GM18951 (cell line): ENCODE measurements around the gene CRHR2.
"Not testable (repeated sequence)": the region's sequence is repeated elsewhere in the genome, so short reads cannot be mapped to it uniquely, and the experiment has no call there.

Source experiments
- POLR2A ChIP-seq: IDR thresholded peaks from 4 replicates; pipeline ENCODE4 v1.6.1; 2011; ENCODE audit warnings: mild to moderate bottlenecking; ENCODE audit not compliant: insufficient read length, insufficient read depth; ENCODE audit errors: extremely low read depth
- in situ Hi-C: fragments of 300-500 bp; cut with MboI; formaldehyde crosslinking; loops from one replicate; pipeline ENCODE4 v1.12.0; 2022; ENCODE audit warnings: low sequenced_read_pairs, mixed read lengths, inconsistent platforms; ENCODE audit not compliant: unreplicated experiment

CRHR2 gene

DNA sequence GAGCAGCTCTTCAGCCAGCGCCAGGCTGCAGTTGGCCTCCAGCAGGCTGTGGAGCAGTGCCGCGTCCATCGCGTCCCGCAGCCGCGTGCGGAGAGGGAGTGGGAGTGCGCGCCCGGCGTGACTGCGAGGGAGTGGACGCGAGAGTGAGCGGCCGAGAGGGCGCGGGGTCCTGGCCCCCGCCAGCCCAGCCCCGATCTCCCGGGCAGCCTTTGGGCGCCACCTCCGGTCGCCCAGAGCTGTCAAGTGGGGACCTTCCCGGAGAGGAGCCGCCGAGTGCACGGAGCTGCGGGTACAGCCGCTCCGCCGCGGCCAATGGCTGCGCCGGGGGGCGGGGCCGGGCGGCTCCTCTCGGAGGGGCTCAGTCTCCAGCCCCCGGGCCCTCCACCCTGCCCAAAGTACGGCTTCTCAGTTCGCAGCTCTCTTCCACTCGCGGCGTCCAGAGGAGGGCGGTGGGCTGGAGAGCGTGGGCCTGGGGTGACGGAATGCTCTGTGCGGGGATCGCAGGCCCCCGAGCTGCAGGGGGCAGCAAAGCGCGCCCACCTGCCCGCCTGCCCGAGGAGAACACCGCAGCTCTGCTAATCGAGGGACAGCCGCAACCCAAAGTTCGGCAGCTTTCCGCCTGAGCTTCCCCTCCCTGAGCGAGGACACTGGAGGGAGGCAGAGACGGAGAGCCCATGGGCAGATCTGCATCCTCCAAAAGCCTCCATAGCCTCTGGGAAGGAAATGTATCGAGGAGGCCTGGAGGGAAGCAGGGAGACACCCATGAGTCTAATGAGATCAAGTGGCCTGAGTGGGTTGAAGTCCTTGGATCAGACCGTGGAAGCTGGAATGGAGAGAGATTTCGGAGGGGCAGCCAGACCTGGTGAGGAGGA lies at the start of gene CRHR2:
Gene CRHR2 (minus strand): TSS at position 245 of the 872 bp plus-strand sequence. CDS start 176 bp downstream, at position 69.
- TF ChIP-seq POLR2A = no peak
- in situ Hi-C loops = no loop called here

DNA sequence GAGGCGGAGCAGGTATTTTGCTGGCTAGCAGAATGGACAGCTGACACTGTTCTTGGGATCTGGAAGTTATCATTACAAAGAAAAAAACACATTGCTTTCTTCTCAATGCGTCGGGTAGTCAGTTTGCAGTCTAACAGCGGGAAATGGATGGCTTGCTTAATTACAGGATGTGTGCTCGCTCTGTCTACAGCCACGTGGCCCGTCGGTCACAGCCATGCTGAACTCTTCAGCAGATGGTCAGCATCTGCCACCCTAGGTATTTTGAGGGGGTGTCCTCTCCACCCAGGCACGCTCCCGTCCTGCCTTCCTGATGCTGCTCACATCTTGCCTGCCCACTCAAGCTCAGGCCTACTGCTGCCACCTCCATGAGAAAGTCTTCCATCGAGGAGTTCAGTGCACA lies 49.3 kb upstream of the CRHR2 start:
- in situ Hi-C loops = no loop called here

DNA sequence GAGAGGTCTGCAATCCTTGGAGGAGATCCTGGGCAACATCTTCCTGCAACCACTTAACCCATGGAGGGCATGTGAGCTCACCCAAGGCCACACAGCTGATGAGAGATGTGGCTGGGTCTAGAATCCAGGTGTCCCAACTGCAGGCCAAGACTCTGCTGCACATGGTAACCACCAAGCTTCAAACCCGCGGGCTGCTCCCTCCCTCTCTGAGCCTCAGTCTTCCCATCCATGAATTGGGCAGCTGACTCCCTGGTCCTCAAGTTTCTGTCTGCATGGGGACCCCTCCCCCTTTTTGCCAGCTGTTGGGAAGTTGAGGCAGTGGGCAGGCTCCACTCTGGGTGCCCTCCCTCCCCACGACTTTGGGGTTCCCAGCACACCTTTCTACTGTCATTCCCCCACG lies 48.7 kb upstream of the CRHR2 start:
- in situ Hi-C loops = no loop called here
- no peak for TF ChIP-seq POLR2A

More for the DNA sequence above, 49.3 kb upstream of the CRHR2 start:
- no peak for TF ChIP-seq POLR2A

DNA sequence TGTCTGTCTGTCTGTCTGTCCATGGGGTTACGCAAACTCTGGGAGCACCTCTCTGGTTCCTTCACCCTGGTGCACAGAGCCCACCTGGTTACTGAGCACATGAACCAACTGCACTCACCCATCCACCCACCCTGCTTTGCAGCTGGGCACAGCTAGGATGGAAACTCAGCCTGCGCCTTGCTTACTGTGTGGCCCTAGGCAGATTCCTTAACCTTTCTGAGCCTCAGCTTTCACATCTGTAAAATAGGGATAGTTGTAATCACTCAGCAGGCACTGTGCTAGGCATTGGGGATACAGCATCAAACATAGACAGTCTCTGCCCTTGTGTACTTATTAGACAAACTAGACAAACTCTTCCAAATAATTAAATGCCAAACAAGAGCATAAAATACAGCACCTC lies 47.8 kb upstream of the CRHR2 start:
- TF ChIP-seq POLR2A = no peak
- in situ Hi-C loops = no loop called here

DNA sequence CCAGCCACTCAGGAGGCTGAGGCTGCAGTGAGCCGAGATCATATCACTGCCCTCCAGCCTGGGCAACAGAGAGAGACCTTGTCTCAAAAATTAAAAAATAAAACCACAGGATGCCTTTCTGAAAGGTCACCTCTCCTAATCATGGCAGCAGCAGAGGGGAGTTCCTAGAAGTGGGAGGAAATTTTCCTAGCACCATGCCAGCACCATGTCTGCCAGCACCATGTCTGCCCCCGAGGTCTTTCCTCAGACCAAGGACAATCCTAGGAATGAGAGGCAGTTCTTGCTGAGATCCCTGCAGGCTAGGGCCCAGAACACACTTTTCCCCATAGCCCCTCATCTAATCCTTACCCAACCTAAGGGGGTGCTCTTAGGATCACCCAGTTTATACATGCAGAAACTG lies 47.4 kb upstream of the CRHR2 start:
- no peak for TF ChIP-seq POLR2A
- in situ Hi-C loops = no loop called here

DNA sequence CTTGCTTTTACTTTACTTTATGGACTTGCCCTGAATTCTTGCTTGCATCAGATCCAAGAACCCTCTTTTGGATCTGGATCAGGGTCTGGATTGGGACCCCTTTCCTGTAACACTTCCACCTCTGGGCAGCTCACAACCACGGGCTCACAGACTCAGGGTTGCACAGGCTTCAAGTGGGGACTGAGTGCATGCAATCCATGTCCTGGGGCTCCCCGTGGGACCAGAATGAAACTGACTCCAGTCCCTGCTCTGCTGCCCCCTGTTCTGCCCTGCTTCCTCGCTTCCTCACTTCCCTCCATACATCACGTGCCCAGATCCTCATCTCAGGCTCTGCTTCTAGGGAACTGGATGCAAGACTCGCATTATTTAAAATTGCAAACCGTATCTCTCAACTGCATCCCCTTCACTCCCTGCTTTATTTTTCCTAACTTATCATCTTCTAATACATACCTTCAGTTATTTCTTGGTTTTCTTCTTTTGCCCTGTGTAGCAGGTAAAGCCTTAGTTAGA lies 46.4 kb upstream of the CRHR2 start:
- in situ Hi-C loops = no loop called here
- TF ChIP-seq POLR2A = no peak

DNA sequence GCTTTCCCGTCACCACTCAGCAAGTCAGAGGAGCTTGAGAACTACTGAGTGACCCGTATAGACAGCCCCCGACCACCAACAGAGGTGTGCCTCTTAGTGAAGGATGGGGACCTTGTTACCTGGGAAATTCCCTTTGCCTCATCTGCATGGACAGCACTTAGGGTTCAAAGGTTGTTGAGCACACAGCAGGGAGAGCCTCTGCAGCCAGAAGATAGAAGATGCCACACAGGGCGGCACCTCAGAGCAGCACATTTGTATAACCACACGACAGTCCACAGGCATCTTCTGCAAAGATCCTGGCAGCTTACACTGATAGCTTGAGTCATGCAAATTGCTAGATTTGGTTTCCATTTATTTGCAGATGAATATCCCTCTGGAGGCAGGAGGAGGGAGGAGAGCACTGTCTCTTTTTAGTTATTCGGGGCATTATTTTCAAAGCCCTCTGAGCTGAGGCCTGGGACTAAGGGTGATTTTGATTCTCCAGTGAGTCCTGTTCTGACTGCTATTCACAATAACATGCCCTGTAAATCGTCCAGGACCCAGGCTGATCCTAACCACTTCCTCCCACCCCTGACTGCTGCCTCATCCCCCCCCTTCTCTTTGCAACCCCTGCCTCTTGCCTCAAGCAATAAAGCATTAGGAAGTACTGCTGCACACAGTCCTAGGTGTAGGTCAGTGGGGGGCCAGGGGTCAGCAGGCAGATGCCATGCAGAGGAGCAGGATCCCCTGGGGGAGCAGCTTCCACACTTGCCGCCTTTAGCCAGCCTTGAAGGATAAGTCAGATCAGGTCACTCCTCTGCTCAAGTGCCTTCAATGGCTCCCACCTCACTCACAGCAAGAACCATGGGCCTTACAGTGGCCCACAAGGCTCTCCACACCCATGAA lies 45.0 kb upstream of the CRHR2 start:
- in situ Hi-C loops = no loop called here
- no peak for TF ChIP-seq POLR2A

DNA sequence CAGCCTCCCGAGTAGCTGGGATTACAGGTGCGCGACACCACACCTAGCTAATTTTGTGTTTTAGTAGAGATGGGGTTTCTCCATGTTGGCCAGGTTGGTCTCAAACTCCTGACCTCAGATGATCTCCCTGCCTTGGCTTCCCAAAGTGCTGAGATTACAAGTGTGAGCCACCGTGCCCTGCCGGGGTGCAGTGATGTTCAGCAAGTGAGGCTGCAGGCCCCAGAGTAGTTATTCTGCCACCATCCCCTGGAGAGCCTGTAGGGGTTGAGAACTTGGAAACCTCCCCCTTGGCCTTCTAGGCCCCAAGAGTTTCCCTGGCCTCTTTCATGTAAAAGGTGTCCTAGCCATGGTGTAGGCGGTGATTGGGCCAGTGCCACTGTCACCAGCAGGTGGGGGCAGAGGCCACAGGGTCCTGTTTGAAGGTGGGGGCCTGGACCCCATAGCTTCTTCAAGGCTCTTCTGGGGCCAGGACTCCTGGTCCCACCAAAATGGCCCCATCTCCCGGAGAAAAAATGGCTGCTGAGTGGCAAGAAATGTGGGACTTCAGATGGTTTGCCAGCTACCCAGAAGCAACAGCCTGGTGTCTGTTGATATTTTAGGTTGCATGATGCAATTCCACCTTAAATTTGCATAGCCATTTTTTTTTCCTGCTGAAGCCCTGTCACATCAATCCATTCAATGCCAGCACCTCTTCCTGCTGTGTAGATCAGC lies 44.2 kb upstream of the CRHR2 start:
- TF ChIP-seq POLR2A = no peak
- in situ Hi-C loops = no loop called here

DNA sequence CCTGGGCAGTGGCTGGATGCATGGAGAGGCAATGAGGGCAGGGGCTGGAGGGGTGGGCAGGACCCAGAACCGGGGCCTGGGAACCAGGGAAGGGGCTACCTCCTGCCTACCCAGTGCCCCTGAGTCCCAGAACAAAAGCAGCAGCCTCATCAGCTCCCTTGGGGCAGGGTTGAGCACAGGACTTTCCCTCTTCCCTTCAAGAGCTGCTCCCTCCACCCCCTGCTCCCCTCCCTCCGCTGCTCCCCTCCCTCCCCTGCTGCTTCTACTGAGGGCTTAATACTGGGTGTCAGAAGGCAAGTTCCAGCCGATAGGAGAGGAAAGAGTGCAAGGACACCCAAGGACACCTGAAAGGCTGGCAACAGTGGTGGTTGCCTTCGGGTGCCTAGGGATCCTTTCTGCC lies 41.5 kb upstream of the CRHR2 start:
- no peak for TF ChIP-seq POLR2A
- in situ Hi-C loops = no loop called here

DNA sequence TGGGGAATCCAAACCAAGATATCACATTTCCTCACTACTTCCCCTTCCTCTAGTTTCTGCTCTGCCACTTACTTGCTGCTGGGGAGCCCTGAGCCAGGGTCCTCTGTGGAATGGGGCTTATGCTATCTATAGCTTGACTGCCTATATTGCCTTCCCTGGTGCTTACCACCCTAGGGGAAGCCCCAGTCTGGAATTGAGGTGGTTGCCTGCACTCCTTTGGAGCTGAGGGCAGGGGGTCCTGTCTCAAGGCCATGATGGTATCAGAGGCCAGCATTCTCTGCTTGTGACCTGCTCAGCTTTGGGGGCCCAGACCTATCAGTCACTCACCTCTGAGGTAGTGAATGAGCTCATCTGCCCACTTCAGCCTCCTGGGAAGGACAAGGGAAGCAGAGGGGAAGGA lies 40.4 kb upstream of the CRHR2 start:
- TF ChIP-seq POLR2A = no peak
- in situ Hi-C loops = no loop called here

DNA sequence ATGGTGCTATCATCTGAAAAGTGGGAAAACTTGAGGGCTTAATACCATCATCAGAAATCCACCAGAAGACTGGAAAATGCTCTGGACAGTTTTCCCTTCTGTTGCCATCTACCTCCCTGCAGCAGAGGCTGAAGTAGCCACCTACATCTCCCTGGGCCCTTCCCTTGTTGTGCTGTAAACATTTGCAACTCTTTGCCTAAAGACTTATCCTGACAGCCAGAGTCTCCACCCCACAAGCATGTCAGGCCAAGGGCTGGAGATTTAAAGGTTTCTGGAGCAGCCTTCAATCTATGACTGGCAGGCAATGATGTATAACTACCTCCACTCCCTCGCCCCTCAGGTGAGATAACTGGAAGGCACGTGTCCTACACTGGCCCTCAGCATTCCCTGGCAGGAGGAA lies 39.9 kb upstream of the CRHR2 start:
- in situ Hi-C loops = no loop called here
- TF ChIP-seq POLR2A = no peak

DNA sequence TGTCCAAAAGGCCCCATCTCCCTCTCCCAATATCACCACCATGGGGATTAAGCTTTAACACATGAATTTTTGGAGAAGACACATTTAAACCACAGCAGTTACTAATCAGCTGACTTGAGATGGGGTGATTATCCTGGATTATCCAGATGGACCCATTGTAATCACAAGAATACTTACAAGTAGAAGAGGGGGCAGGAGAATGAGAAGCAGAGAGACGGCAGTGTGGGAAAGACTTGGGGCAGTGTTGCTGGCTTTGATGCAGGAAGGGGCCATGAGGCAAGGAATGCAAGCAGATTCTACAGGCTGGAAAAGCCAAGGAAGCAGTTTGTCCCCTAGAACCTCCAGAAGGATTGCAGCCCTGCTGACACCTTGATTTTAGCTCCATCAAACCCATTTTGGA lies 39.0 kb upstream of the CRHR2 start:
- in situ Hi-C loops = no loop called here
- no peak for TF ChIP-seq POLR2A

DNA sequence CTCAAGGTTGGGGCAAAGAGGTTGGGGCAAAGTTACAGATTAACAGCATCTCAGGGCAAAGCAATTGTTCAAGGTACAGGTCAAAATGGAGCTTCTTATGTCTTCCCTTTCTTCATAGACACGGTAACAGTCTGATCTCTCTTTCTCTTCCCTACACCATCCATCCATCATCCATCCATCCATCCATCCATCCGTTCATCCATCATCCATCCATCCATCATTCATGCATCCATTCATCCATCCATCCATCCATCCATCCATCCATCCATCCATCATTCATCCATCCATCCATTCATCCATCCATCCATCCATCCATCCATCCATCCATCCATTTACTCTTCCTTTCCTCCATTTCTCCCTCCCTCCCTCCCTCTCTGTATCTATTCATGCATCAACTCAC lies 37.2 kb upstream of the CRHR2 start:
- in situ Hi-C loops = not testable (repeated sequence)
